Measurements from ENCODE around the gene UBE2E2. TPM values are rescaled to one million over a fixed set of nuclear protein-coding genes. Genes with fewer than 3 reads are reported as not detected.

UBE2E2 gene
- total RNA-seq, 1 donor from 2014 or later: 89.8 TPM

GRCh38 chr3:23421811-23422516, 218.8 kb downstream of the UBE2E2 start:
- Histone ChIP-seq H3K36me3 (no peaks in the 10 kb centered on the region), H4K20me1 (ENCODE audit: low read depth) (peaks cover 7% of the 10 kb centered on the region), H3K9ac (no peak overlapping the region), H3K79me2 (ENCODE audit: low read depth) (peaks cover 12% of the 10 kb centered on the region), H3K27ac (no peak overlapping the region), H3K4me2 (no peak overlapping the region), H3K4me3 (no peak overlapping the region), H3K4me1 (peaks cover 8% of the 10 kb centered on the region), H3F3A (ENCODE audit: low read depth) (no peaks in the 10 kb centered on the region), H3K9me3 (ENCODE audit: low read depth) (no peaks in the 10 kb centered on the region), H3K27me3 (no peaks in the 10 kb centered on the region), H2AFZ (replicated peaks) (no peak overlapping the region)
- no peak overlapping the region for H3K4me3 Mint-ChIP-seq
- H3K4me1 Mint-ChIP-seq: peaks cover 2% of the 10 kb centered on the region
- TF ChIP-seq, protein P1, sequence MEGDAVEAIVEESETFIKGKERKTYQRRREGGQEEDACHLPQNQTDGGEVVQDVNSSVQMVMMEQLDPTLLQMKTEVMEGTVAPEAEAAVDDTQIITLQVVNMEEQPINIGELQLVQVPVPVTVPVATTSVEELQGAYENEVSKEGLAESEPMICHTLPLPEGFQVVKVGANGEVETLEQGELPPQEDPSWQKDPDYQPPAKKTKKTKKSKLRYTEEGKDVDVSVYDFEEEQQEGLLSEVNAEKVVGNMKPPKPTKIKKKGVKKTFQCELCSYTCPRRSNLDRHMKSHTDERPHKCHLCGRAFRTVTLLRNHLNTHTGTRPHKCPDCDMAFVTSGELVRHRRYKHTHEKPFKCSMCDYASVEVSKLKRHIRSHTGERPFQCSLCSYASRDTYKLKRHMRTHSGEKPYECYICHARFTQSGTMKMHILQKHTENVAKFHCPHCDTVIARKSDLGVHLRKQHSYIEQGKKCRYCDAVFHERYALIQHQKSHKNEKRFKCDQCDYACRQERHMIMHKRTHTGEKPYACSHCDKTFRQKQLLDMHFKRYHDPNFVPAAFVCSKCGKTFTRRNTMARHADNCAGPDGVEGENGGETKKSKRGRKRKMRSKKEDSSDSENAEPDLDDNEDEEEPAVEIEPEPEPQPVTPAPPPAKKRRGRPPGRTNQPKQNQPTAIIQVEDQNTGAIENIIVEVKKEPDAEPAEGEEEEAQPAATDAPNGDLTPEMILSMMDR (IDR thresholded peaks at IDR 0.05): no peak
- no peak for TF ChIP-seq EZH2phosphoT487 (IDR thresholded peaks at IDR 0.05)
- no peak for TF ChIP-seq EZH2 (IDR thresholded peaks at IDR 0.05)
- peaks cover 2% of the 10 kb centered on the region for H3K27me3 Mint-ChIP-seq (ENCODE audit: insufficient read depth, low read depth)
- H3K27ac Mint-ChIP-seq: no peak overlapping the region
- peaks cover 4% of the 10 kb centered on the region for H3K9me3 Mint-ChIP-seq
- no peak for DNase-seq (ENCODE audit: low spot score)
- no peaks in the 10 kb centered on the region for H3K36me3 Mint-ChIP-seq

- Histone ChIP-seq H3K9me3 (ENCODE audit: low read depth) (no peaks in the 10 kb centered on the region), H3F3A (ENCODE audit: low read depth) (no peaks in the 10 kb centered on the region), H3K9ac (no peak overlapping the region), H3K4me1 (peaks cover 8% of the 10 kb centered on the region), H3K79me2 (ENCODE audit: low read depth) (peaks cover 12% of the 10 kb centered on the region), H4K20me1 (ENCODE audit: low read depth) (peaks cover 7% of the 10 kb centered on the region), H3K27ac (no peak overlapping the region), H3K4me3 (no peak overlapping the region), H3K4me2 (no peak overlapping the region), H3K27me3 (no peaks in the 10 kb centered on the region), H3K36me3 (no peaks in the 10 kb centered on the region), H2AFZ (replicated peaks) (no peak overlapping the region)
- Mint-ChIP-seq H3K36me3 (no peaks in the 10 kb centered on the region), H3K27me3 (ENCODE audit: insufficient read depth, low read depth) (peaks cover 2% of the 10 kb centered on the region), H3K4me3 (no peak overlapping the region), H3K27ac (no peak overlapping the region), H3K9me3 (peaks cover 2% of the 10 kb centered on the region), H3K4me1 (peaks cover 2% of the 10 kb centered on the region)
- DNase-seq (ENCODE audit: low spot score): no peak
- TF ChIP-seq, protein P1 (IDR thresholded peaks at IDR 0.05): no peak
- TF ChIP-seq EZH2phosphoT487 (IDR thresholded peaks at IDR 0.05) (no peak), EZH2 (IDR thresholded peaks at IDR 0.05) (no peak)
Measured at GRCh38 chr3:23422517-23422851, 219.4 kb downstream of the UBE2E2 start.

DNA sequence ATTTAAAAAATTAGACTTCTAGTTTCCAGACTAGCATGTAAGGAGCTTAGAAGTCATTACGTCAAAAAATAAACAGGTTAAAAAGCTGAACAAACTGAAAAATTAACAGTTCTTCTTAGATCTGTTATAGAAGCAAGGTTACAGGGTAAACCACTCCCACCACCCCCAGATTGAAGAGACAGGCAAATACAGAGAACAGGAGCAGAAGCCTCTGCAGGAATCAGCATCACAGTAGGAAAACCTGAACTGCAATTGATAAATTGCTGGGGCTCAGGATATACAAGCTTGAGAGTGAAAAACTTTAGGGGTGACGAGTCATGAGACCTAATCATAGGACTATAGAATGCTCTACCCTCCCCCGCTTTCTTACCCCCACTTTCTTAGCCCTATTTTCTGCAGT, 222.3 kb downstream of the UBE2E2 start:
- no peak overlapping the region for H2AFZ ChIP-seq (replicated peaks)
- H3K9me3 Mint-ChIP-seq: peaks cover 2% of the 10 kb centered on the region
- peaks cover 11% of the 10 kb centered on the region for H3K4me1 ChIP-seq
- no peaks in the 10 kb centered on the region for H3K9me3 ChIP-seq (ENCODE audit: low read depth)
- H3K36me3 ChIP-seq: no peaks in the 10 kb centered on the region
- no peak overlapping the region for H3K4me3 Mint-ChIP-seq
- peak overlapping the region; percentile 29 for H3K9ac ChIP-seq
- H3K27me3 Mint-ChIP-seq (ENCODE audit: insufficient read depth, low read depth): no peaks in the 10 kb centered on the region
- H3K36me3 Mint-ChIP-seq: no peaks in the 10 kb centered on the region
- H4K20me1 ChIP-seq (ENCODE audit: low read depth): peaks cover 8% of the 10 kb centered on the region
- no peak overlapping the region for H3K4me2 ChIP-seq
- H3K79me2 ChIP-seq (ENCODE audit: low read depth): peaks cover 11% of the 10 kb centered on the region
- no peak overlapping the region for H3K27ac Mint-ChIP-seq
- no peaks in the 10 kb centered on the region for H3F3A ChIP-seq (ENCODE audit: low read depth)
- DNase-seq (ENCODE audit: low spot score): no peak
- no peak overlapping the region for H3K27ac ChIP-seq
- peaks cover 2% of the 10 kb centered on the region for H3K4me1 Mint-ChIP-seq
- no peaks in the 10 kb centered on the region for H3K27me3 ChIP-seq
- no peak overlapping the region for H3K4me3 ChIP-seq
- TF ChIP-seq, protein P1 (IDR thresholded peaks at IDR 0.05): no peak
- TF ChIP-seq EZH2 (IDR thresholded peaks at IDR 0.05) (no peak), EZH2phosphoT487 (IDR thresholded peaks at IDR 0.05) (no peak)
